GM23248 (cell line): ENCODE results near the gene OPCML.

Experiments used
- EZH2 ChIP-seq: fragments of 200-600 bp; sonication (generic); IDR thresholded peaks from 2 replicates; pipeline ENCODE4 v1.6.1; 2018; ENCODE audit warnings: antibody characterized with exemption, mild to moderate bottlenecking; ENCODE audit not compliant: insufficient read depth, poor library complexity, severe bottlenecking
- EZH2phosphoT487 ChIP-seq: fragments of 200-600 bp; sonication (generic); IDR thresholded peaks from 2 replicates; pipeline ENCODE4 v1.6.1; 2018; ENCODE audit warnings: antibody characterized with exemption, moderate library complexity, mild to moderate bottlenecking, low read depth; ENCODE audit not compliant: insufficient read depth

DNA sequence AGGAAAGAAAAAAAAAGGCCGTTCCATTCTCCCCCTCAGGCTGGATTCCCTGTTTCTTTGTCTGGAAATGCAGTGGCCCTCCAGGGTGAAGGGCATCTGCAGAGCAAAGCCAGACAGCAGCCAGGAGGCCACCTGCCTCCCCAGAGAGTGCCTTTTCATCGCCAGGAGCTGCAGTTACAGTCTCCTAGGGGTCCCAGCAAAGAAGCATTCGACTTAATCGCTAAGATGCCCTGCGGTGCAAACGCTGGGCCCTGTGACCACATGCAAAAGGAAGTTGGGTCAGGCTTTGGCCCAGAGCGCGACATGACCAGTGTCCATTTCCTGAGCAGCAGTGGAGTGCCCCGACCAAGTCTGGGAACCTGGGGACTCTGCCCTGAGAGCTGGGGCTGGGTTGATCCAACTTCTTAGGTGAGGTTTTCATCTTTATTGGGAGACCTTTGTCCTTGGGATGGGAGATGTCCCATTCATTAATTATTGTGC, 304.6 kb downstream of the OPCML start:
- TF ChIP-seq EZH2 = no peak
- no peak for TF ChIP-seq EZH2phosphoT487
